ENCODE data around the gene HLA-DRA. TPM values are rescaled to one million over a fixed set of nuclear protein-coding genes. Genes with fewer than 3 reads are reported as not detected.

Gene HLA-DRA
- total RNA-seq, 1 experiment from 2014 or later = 2.8 TPM

DNA sequence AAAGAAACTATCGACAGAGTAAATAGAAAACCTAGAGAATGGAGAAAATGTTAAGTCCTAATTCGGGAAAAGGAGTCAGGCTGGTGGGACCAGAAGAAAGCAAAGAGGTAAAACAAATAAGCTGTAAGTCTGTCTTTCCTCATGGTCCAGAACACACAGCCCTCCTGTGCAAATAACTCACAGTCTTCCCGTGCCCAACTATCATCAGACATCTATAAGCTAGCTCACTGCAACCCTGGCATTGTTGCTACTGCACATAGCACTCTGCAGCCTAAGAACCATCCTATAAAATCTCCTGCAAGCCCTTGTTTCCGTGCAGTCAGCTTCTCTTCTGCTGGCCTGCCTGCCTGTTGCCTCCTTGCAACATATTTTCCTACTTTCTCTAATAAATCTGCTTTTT lies 17.4 kb downstream of the HLA-DRA start (continued):
- TF ChIP-seq ZNF532 (CRISPR knock-in tag; IDR thresholded peaks at IDR 0.05; ENCODE audit: borderline replicate concordance) = no peak
- no peak for TF ChIP-seq JAZF1 (CRISPR knock-in tag; IDR thresholded peaks at IDR 0.05)

DNA sequence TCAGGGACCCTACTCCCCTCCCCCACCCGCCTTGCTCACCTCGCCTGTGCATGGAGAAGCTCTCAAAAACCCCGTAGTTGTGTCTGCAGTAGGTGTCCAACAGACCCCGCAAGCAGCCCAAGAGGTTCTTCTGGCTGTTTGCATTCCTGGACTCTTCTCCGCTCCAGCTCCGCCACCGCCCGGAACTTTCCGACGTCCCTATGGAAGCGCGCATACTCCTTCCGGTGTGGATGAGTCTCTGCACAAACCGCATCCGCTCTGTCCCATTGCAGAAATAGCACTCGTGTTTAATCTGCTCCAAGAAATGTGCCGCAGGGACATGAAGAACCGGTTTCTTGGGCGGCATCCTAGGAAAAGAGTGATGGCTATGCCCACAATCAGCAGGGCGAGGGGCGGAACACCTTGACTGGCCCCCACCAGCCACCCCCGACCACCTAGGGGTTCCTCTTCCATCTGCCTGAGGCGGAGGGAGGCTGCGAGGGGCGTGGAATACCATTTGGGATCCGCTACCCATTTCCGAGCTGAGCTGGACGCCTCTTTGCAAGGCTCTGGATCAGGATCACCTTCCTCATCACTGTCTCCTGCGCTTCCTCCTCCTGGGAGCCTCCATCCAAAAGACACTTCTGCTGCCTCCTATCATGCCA lies 20.2 kb downstream of the HLA-DRA start:
- Mint-ChIP-seq H3K36me3 (0 out of 2 replicates have a peak, but pooled peaks cover under 1% of the 10 kb centered on the region), H3K4me3 (no peak overlapping the region), H3K27ac (no peak overlapping the region), H3K27me3 (ENCODE audit: low read depth) (peaks cover 3% of the 10 kb centered on the region; the same call in 1 of the 2 replicates), H3K4me1 (0 out of 2 replicates have a peak, but pooled peaks cover 6% of the 10 kb centered on the region), H3K9me3 (peaks cover 34% of the 10 kb centered on the region)
- CTCF ChIA-PET = interaction anchor here (0.8 to 1.4 kb wide), 6 partner anchors 13 to 326 kb away, joined by 3 to 4 read pairs (median 4); partner anchors contain the start of genes HLA-DQB1 and HLA-DRA
- no peak for DNase-seq (ENCODE audit: low spot score)
- ATAC-seq = no peak
- TF ChIP-seq, protein P1, sequence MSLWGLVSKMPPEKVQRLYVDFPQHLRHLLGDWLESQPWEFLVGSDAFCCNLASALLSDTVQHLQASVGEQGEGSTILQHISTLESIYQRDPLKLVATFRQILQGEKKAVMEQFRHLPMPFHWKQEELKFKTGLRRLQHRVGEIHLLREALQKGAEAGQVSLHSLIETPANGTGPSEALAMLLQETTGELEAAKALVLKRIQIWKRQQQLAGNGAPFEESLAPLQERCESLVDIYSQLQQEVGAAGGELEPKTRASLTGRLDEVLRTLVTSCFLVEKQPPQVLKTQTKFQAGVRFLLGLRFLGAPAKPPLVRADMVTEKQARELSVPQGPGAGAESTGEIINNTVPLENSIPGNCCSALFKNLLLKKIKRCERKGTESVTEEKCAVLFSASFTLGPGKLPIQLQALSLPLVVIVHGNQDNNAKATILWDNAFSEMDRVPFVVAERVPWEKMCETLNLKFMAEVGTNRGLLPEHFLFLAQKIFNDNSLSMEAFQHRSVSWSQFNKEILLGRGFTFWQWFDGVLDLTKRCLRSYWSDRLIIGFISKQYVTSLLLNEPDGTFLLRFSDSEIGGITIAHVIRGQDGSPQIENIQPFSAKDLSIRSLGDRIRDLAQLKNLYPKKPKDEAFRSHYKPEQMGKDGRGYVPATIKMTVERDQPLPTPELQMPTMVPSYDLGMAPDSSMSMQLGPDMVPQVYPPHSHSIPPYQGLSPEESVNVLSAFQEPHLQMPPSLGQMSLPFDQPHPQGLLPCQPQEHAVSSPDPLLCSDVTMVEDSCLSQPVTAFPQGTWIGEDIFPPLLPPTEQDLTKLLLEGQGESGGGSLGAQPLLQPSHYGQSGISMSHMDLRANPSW (CRISPR knock-in tag; conservative IDR thresholded peaks at IDR 0.05; ENCODE audit: low read depth) = no peak
- no peak for TF ChIP-seq ZNF263 (CRISPR knock-in tag; IDR thresholded peaks at IDR 0.05; ENCODE audit: low read depth)
- no peak for TF ChIP-seq JUN (CRISPR knock-in tag; IDR thresholded peaks at IDR 0.05)
- no peak for TF ChIP-seq ZNF317 (CRISPR knock-in tag; IDR thresholded peaks at IDR 0.05; ENCODE audit: borderline replicate concordance, low read depth)
- no peak for TF ChIP-seq NFYB (CRISPR knock-in tag; conservative IDR thresholded peaks at IDR 0.05; ENCODE audit: low read depth)
- TF ChIP-seq, protein P2, sequence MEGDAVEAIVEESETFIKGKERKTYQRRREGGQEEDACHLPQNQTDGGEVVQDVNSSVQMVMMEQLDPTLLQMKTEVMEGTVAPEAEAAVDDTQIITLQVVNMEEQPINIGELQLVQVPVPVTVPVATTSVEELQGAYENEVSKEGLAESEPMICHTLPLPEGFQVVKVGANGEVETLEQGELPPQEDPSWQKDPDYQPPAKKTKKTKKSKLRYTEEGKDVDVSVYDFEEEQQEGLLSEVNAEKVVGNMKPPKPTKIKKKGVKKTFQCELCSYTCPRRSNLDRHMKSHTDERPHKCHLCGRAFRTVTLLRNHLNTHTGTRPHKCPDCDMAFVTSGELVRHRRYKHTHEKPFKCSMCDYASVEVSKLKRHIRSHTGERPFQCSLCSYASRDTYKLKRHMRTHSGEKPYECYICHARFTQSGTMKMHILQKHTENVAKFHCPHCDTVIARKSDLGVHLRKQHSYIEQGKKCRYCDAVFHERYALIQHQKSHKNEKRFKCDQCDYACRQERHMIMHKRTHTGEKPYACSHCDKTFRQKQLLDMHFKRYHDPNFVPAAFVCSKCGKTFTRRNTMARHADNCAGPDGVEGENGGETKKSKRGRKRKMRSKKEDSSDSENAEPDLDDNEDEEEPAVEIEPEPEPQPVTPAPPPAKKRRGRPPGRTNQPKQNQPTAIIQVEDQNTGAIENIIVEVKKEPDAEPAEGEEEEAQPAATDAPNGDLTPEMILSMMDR (IDR thresholded peaks at IDR 0.05) = no peak
- TF ChIP-seq CREM (CRISPR knock-in tag; IDR thresholded peaks at IDR 0.05) = no peak
- POLR2A ChIA-PET = no interaction called here

DNA sequence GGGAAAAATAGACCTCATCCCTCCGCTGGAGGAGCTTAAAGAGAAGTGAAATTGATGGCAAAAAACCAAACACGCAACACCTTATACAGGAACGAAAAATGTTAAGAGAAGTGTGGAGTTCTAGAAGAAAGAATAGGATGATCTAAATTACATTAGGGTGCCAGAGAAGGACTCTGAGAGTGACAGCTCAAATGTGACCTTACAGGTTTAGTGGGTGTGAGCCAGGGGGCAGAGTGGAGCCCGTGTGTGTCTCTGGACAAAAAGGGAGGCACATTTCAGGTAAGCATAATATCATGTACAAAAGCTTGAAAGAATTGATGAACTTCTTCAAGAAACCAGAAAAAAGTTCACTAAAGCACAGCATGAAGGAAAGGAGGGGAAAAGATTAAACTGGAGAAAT lies 20.8 kb downstream of the HLA-DRA start:
- Mint-ChIP-seq H3K9me3 (peaks cover 39% of the 10 kb centered on the region), H3K4me1 (0 out of 2 replicates have a peak, but pooled peaks cover 6% of the 10 kb centered on the region), H3K27me3 (ENCODE audit: low read depth) (peaks cover 3% of the 10 kb centered on the region; the same call in 1 of the 2 replicates), H3K4me3 (no peak overlapping the region), H3K36me3 (peaks cover 6% of the 10 kb centered on the region), H3K27ac (no peak overlapping the region)
- POLR2A ChIA-PET = no interaction called here
- no peak for DNase-seq (ENCODE audit: low spot score)
- ATAC-seq = no peak
- CTCF ChIA-PET = interaction anchor here (0.8 to 1.4 kb wide), 6 partner anchors 14 to 325 kb away, joined by 3 to 4 read pairs (median 4); partner anchors contain the start of genes HLA-DQB1 and HLA-DRA
- TF ChIP-seq, protein P3, sequence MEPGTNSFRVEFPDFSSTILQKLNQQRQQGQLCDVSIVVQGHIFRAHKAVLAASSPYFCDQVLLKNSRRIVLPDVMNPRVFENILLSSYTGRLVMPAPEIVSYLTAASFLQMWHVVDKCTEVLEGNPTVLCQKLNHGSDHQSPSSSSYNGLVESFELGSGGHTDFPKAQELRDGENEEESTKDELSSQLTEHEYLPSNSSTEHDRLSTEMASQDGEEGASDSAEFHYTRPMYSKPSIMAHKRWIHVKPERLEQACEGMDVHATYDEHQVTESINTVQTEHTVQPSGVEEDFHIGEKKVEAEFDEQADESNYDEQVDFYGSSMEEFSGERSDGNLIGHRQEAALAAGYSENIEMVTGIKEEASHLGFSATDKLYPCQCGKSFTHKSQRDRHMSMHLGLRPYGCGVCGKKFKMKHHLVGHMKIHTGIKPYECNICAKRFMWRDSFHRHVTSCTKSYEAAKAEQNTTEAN (CRISPR knock-in tag; IDR thresholded peaks at IDR 0.05) = no peak
- no peak for TF ChIP-seq KAT7 (CRISPR knock-in tag; IDR thresholded peaks at IDR 0.05; ENCODE audit: borderline replicate concordance)
- TF ChIP-seq, protein P4, sequence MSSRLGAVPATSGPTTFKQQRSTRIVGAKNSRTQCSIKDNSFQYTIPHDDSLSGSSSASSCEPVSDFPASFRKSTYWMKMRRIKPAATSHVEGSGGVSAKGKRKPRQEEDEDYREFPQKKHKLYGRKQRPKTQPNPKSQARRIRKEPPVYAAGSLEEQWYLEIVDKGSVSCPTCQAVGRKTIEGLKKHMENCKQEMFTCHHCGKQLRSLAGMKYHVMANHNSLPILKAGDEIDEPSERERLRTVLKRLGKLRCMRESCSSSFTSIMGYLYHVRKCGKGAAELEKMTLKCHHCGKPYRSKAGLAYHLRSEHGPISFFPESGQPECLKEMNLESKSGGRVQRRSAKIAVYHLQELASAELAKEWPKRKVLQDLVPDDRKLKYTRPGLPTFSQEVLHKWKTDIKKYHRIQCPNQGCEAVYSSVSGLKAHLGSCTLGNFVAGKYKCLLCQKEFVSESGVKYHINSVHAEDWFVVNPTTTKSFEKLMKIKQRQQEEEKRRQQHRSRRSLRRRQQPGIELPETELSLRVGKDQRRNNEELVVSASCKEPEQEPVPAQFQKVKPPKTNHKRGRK (CRISPR knock-in tag; IDR thresholded peaks at IDR 0.05; ENCODE audit: borderline replicate concordance) = no peak
- no peak for TF ChIP-seq ZNF396 (CRISPR knock-in tag; IDR thresholded peaks at IDR 0.05; ENCODE audit: borderline replicate concordance)
- TF ChIP-seq ZNF138 (CRISPR knock-in tag; conservative IDR thresholded peaks at IDR 0.05) = no peak
- TF ChIP-seq, protein P5, sequence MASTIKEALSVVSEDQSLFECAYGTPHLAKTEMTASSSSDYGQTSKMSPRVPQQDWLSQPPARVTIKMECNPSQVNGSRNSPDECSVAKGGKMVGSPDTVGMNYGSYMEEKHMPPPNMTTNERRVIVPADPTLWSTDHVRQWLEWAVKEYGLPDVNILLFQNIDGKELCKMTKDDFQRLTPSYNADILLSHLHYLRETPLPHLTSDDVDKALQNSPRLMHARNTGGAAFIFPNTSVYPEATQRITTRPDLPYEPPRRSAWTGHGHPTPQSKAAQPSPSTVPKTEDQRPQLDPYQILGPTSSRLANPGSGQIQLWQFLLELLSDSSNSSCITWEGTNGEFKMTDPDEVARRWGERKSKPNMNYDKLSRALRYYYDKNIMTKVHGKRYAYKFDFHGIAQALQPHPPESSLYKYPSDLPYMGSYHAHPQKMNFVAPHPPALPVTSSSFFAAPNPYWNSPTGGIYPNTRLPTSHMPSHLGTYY (CRISPR knock-in tag; IDR thresholded peaks at IDR 0.05) = no peak
- TF ChIP-seq, protein P6, sequence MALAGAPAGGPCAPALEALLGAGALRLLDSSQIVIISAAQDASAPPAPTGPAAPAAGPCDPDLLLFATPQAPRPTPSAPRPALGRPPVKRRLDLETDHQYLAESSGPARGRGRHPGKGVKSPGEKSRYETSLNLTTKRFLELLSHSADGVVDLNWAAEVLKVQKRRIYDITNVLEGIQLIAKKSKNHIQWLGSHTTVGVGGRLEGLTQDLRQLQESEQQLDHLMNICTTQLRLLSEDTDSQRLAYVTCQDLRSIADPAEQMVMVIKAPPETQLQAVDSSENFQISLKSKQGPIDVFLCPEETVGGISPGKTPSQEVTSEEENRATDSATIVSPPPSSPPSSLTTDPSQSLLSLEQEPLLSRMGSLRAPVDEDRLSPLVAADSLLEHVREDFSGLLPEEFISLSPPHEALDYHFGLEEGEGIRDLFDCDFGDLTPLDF (CRISPR knock-in tag; IDR thresholded peaks at IDR 0.05) = no peak
- TF ChIP-seq CREM (CRISPR knock-in tag; IDR thresholded peaks at IDR 0.05) = no peak
